ENCODE data around the gene BRD3. TPM values are rescaled to one million over a fixed set of nuclear protein-coding genes. Genes with fewer than 3 reads are reported as not detected.

BRD3 gene
- total and polyA plus RNA-seq, 2 of the 8 experiments (the other 6 are each of a cell fraction or from before 2014, with no cell fraction given): 31.0 to 82.7 TPM

GRCh38 chr9:134083451-134083850, 15.6 kb upstream of the BRD3 start:
- Histone ChIP-seq H2AFZ (ENCODE audit: low read length) (no peak overlapping the region), H3K36me3 (ENCODE audit: control insufficient read depth in 2 of 4, insufficient read depth in 4 of 4, low read length in 3 of 4) (no peaks in the 10 kb centered on the region), H4K91ac (replicated peaks; ENCODE audit: insufficient read length, low read length) (no peak overlapping the region), H3K4me3 (ENCODE audit: extremely low read depth in 1 of 4, insufficient read depth in 2 of 4, low read depth in 3 of 4, low read length in 4 of 4) (no peak overlapping the region), H2BK15ac (ENCODE audit: low read length) (no peak overlapping the region), H3K27ac (ENCODE audit: low read depth, low read length) (no peak overlapping the region), H4K20me1 (replicated peaks in 1 of 2; ENCODE audit: control insufficient read depth in 1 of 2, insufficient read depth in 2 of 2, low read length in 2 of 2) (no peaks in the 10 kb centered on the region), H3K79me2 (ENCODE audit: control insufficient read depth in 1 of 2, insufficient read depth in 2 of 2, low read length in 2 of 2) (no peaks in the 10 kb centered on the region), H3K23me2 (ENCODE audit: low read depth, low read length) (no peaks in the 10 kb centered on the region), H2AK5ac (ENCODE audit: low read depth, low read length) (no peak overlapping the region), H3K4me1 (replicated peaks in 1 of 4; ENCODE audit: control insufficient read depth in 3 of 4, insufficient read depth in 4 of 4, low read length in 3 of 4) (no peaks in the 10 kb centered on the region), H3K27me3 (replicated peaks in 1 of 4; ENCODE audit: control insufficient read depth in 3 of 4, extremely low read depth in 1 of 4, insufficient read depth in 3 of 4, low read length in 3 of 4) (no peaks in the 10 kb centered on the region), H4K5ac (ENCODE audit: insufficient read length, low read depth, low read length) (no peak overlapping the region), H2BK20ac (ENCODE audit: low read length) (no peak overlapping the region), H3K79me1 (ENCODE audit: low read depth, low read length) (no peaks in the 10 kb centered on the region), H2BK12ac (ENCODE audit: low read depth, low read length) (no peak overlapping the region), H3K9ac (replicated peaks in 1 of 4; ENCODE audit: extremely low read depth in 1 of 4, low read depth in 3 of 4, low read length in 3 of 4) (no peak overlapping the region), H3K9me3 (ENCODE audit: insufficient read depth in 2 of 2, low read depth in 1 of 2, low read length in 1 of 2) (peaks cover 3 to 7% of the 10 kb centered on the region in 2 experiments; a peak in 3 of 4 replicates), H2BK120ac (replicated peaks; ENCODE audit: low read depth, low read length) (no peak overlapping the region), H2BK5ac (ENCODE audit: low read depth, low read length) (no peak overlapping the region), H4K8ac (ENCODE audit: extremely low read depth, insufficient read depth, low read length) (no peak overlapping the region), H3K23ac (ENCODE audit: insufficient read length) (no peak overlapping the region), H3K14ac (ENCODE audit: insufficient read length) (no peak overlapping the region), H3K18ac (ENCODE audit: extremely low read depth, low read length) (no peak overlapping the region), H3K56ac (replicated peaks; ENCODE audit: insufficient read length, low read depth, low read length) (no peak overlapping the region), H3K4me2 (ENCODE audit: insufficient read depth in 1 of 2, low read depth in 2 of 2, low read length in 2 of 2) (no peak overlapping the region), H3K4ac (replicated peaks; ENCODE audit: insufficient read length, low read depth, low read length) (no peak overlapping the region)
- ChIA-PET POLR2A (ENCODE audit: partially characterized antibody) (no interaction called here), CTCF (ENCODE audit: partially characterized antibody) (no interaction called here)
- WGBS, 2 experiments (ENCODE audit: extremely low coverage in 1 of 2, insufficient coverage in 1 of 2, insufficient read length in 1 of 2, insufficient replicate concordance in 2 of 2, low coverage in 1 of 2, low lambda C conversion rate in 2 of 2, missing lambda C conversion rate in 1 of 2): 92% methylated on average over 2 of the region's 2 CpGs; no CpG with 5 or more reads in 1 of the 2 experiments
- TF ChIP-seq RNF2 (IDR thresholded peaks at IDR 0.05; ENCODE audit: borderline replicate concordance, low read depth, low read length, missing control alignments, poor library complexity, severe bottlenecking): no peak
- TF ChIP-seq, protein P1, sequence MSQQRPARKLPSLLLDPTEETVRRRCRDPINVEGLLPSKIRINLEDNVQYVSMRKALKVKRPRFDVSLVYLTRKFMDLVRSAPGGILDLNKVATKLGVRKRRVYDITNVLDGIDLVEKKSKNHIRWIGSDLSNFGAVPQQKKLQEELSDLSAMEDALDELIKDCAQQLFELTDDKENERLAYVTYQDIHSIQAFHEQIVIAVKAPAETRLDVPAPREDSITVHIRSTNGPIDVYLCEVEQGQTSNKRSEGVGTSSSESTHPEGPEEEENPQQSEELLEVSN (IDR thresholded peaks at IDR 0.05): no peak
- no peak for TF ChIP-seq SIX5 (IDR thresholded peaks at IDR 0.05; ENCODE audit: low read depth, low read length)
- no peak for TF ChIP-seq BACH1 (IDR thresholded peaks at IDR 0.05; ENCODE audit: low read length)
- no peak for TF ChIP-seq EP300 (IDR thresholded peaks at IDR 0.05; ENCODE audit: borderline replicate concordance in 1 of 2, low read depth in 2 of 2, low read length in 2 of 2)
- FAIRE-seq: no peak
- no peak for DNase-seq (ENCODE audit: low read depth in 1 of 2, low spot score in 2 of 2)
